Right lung (tissue), 5 donors: ENCODE results near the gene DESI2. TPM values are rescaled to one million over a fixed set of nuclear protein-coding genes. Genes with fewer than 3 reads are reported as not detected.
"Not testable (repeated sequence)": the region's sequence is repeated elsewhere in the genome, so short reads cannot be mapped to it uniquely, and the experiment has no call there.

Source experiments
- DNase-seq, 2 donors: peaks; one replicate each; pipeline ENCODE4 v3.0.0-alpha.2; 2013
- polyA plus RNA-seq, 5 donors: library from polyadenylated mRNA; unstranded; fragments of 120-200 nt; gene quantifications; one replicate each; pipeline versions ENCODE4 v1.2.1 to v1.2.3, GENCODE V29; 2013; ENCODE audit warnings: inconsistent platforms in 1 of 5, low replicate concordance in 1 of 5; ENCODE audit not compliant: insufficient read length in 5 of 5, insufficient read depth in 1 of 5

Gene DESI2
- polyA plus RNA-seq, 5 donors, result 57.7 to 76.0 (median 71.0) TPM

DNA sequence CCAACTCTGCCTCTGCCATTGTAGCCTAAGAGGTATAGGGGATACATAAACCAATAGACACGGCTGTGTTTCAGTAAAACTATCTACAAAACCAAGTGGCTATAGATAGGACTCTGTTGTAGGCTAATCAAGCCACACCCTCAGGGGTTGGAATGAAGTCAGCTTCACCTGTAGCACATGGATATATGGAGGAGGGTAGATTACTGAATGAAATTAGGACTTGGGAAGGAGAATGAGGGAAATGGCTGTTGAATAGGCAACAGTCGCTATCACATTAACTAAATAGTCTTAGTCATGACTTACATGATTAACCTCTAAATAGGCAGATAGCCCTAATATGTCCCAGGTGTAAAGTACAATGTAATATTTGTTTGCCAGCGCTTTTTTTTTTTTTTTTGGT lies 49.7 kb downstream of the DESI2 start:
- DNase-seq, result no peak

DNA sequence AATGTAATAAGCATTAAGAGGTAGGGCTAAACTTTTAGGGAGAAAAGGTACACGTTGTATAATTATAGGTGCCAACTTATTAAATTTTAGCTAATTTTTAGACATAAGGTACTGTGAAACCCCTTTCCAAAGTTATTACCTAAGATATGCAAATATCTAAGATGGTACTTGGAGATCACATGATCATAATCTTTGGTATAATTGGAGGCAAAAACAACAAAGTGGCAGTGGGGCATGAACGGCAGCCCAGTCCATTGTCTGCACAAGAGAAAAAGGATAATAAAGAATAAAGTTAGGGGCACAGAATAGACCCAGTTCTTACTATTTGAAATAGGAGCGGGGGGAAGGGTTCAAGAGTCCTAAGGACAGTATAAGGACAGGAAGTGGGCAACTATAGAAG lies 51.2 kb downstream of the DESI2 start:
- DNase-seq, result no peak

DNA sequence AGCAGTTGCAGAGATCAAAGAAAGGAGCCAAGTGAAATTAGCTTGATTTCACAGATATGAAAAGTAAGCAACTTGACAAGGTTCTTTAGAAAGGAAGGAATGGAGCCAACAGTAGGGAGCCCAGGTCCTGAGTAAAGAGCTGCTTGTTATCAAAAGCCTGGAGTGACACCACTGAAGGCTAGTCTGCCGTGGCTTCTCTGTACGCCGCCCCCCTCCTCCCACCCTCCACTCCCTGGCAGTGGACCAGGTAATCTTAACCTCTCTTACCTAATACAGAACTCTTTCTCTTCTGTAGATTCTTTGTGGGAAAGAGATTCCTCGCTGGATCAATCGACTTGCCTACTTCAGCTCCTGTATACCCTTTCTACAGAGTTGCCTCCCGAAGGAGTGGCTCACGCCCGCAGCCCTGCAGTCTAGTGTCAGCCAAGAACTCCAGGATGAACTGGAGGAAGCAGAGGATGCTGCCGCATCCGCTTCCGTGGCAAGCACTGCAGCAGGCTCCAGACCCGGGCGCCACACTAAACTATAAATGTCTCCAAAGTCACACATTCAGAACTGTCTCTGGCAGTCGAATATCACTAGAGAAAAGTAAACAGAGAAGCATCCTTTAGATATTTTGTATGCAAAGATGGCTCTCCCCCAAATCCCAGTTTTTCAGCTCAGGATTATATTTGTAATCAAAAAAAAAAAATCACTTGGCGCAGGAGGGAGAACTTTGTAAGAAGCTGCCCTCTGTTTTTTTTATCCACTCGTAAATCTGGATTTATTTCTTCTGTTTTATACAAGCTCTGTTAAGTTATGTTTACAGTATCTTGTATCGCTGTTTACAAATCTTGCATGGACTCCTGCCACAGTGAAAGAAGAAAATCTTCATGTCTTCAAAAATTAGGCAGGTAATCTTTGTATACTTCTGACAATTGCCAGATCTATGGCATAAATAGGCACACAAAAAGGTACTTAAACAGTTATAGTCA lies 52.6 kb downstream of the DESI2 start:
- DNase-seq, result peak; percentile 52 to 57

DNA sequence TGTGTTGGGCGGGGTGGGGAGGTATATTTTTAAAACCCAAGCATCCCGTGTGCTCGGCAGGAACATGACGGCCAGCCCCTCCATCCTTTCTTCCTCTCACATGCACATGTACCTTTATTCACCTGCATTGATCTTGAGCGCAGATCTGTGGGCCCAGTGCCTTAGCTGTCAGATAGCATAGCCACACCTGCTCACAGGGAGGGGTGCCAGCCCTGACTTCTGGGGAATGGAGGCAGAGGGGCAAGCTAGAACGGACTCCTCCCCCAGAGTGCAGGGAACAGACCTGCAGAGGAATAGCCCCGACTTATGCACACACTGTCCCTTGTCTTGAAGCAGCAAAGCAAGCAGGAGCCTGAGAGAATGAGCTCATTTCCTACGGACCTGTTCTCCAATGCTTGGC lies 56.1 kb downstream of the DESI2 start:
- DNase-seq, result no peak

DNA sequence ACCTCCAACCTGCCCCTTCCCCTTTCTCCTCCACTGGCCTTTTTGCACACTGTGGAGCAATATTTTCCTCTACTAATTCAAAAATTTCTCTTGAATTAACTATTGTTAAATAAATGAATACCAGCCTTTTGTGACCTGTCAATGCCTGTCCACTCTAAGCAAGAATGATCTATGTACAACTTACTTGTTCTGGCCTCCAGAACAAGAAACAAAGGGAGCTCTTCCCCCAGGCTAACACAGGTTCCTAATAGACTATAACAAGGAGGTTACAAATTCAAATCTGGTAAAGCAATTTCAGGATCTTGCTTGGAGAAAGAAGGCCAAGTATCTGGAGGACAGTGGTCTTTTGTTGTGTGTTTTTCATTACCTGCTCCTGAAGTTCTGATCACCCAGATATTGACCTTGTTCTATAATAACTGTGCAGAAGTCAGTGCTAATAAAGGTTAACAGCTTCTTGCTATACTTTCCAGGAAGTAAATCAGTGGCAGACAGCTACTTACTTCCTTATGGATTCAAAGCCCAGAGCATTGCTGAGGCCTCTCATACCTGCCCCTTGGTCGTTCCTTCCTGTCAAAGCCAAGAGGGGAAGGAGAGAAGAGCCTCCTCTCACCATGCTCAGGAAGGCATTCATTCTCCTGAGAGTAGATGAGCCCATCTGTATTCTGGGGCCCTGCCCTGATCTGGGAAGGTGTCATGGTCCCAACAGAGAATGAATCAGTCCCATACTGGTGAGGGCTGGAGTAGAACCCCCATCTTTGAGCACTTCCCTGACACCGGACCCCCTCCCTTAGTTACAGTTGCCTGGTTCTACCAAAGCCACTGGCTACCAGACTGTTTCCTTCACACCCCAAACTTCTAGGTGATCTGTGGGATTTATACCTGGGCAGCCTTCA lies 56.8 kb downstream of the DESI2 start:
- no peak for DNase-seq

DNA sequence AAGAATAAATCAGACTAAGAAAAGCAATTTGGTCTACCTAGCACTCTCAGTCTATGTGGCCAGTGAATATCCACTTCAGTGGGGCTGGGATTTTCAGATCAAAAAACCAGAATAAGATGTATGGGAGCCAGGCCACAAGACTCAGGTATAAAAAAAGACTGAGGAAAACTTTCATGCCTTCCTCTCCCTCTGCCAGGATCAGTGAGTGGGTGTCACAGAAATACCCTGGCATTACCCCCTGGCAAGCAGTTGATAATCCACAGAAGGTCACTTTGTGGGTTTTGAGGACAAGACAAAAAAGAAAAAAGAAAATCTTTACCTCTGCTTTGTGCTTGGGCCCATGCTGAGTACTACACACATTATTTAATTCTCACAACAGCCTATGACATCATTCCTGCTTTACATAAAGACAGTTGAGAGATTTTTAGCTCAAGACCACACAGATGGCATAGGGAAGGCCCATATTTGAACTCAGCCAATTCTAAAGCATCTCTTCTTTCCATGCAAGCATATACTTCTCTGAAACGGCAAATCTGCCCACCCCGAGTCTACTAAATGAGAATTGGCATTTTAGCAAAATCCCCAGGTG lies 57.6 kb downstream of the DESI2 start:
- no peak for DNase-seq

DNA sequence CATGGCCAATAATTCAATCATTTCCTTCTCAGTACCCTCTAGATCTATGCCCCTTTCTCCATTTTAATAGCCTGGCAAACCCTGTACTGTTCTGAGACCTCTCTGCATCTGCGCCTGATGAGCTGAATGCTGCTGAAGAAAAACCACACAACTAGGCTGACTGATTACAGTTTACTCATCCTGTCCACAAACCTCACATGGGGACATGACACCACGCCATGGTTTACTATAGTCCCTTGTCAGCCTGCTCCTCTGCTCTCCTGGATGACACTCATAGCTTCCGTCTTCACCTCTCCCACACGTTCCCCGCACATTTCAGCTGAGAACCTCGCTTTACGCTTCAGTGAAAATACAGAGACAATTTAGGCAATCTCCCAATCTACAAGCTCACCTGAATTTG lies 59.7 kb downstream of the DESI2 start:
- DNase-seq, result no peak

DNA sequence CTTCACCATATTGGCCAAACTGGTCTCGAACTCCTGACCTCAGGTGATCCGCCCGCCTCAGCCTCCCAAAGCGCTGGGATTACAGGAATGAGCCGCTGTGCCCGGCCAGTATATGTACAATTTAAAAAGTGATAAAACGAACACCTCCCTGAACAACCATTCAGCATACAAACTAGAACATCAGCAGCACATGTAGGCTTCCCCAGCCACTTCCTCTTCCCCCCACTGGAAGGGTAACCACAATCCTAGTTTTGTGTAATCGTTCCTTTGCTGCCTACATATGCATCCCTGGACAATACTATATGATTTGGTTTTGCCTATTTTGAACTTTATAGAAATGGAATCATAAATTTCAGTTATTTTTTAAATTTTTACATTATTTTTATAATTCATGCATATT lies 60.4 kb downstream of the DESI2 start:
- no peak for DNase-seq

DNA sequence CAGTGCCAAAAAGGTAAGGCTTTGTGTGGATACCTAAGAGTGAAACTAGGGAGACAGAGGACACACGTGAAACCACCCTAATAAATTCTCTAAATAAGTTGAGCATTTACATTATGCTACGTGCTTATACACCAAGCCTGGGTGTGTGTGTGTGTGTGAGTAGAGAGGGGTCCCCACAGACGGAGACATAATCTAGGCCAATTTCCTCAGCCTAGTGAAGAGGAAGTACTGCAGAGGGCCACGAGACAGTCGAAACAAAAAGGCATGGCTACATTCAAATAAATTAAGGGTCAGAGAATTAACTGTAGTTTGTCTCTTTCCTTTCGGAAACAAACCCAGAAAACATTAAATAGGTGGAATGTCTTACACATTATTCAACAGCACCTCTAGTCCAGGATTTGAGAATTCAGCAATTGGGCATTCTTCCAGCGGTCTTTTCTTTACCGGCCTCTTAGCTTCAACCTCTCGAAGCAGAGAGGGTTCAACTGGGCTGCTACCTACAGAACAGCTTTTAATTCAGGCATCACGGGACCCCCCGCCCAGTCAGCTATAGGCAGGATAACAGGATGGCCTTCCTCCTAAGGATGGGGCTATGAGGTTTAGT lies 75.0 kb downstream of the DESI2 start:
- DNase-seq, result peak in 1 of 2 donors; percentile 23

DNA sequence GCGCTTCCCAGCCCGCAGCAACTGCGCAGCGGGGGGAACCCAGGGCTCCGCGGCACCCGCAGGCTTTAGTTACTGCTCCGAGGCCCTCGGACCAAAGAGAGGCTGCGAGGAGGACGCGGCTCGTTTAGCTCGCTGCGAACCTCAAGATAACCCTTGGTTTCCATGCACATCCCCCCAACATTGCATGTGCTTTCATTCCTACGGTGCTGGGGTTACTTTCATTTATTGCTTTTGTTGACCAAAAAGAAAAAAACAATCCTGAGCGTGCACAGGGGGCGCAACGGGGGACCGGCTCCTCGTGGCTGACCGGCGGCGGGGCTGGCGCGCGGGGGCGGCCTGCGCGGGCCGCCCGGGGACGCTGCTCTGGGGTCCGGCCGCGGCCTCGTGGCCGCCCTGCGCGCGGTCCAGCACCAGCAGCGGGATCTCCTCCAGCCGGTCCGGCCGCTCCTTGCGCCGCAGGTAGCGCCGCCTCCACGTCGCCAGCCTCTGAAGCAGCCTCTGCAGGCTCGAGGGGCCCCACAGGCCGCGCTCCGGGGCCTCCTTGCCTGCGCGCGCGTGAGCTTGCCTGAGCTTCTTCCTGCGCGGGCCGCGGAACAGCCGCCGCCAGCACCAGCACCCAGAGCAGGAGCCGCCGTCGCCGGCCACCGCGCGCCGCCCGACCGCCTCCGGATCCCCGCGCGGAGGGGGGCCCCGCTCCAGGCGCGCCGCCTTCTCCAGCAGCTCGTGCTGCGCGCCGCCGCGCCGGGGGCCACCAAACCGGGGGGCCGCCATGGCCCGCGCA lies 77.4 kb downstream of the DESI2 start:
- DNase-seq, result peak; percentile 57

DNA sequence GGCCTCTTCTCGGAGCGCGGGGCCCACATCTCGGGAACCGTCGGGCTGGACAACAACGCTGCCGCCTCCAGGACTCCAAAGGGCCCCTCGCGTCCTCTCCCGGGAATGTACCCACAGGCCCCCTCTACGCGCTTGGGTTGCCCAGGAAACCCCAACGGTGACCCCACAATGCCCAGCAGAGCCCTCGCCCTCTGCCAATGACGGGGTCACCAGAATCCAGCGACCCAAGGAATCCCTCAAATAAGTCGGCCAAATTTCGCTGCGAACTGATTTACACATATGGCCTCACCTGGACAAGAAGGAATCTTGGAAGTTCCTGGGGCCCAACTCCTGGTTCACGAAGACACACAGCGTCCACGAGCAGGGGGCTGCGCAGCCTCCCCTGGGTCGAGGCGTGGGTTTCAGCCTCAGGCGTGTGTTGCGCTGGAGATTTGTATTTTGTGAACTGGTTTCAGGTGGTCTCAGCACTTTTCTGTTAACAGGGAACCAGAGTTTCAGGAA lies 78.1 kb downstream of the DESI2 start:
- peak in 1 of 2 donors; percentile 8 for DNase-seq

DNA sequence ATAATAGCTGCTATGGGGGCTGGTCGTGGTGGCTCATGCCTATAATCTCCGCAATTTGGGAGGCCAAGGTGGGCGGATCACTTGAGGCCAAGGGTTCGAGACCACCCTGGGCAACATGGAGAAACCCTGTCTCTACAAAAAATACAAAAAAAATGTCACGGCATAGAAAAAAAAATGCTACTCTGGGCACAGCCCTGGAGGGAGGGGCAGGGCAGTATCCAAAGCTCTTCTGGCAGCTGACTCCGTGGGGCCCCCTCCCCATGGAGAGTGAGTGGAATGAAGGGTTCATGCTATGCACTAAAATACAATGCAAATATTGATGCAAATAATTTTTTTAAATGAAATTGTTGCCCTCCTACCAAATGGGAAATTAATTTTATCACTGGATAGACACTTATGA lies 78.7 kb downstream of the DESI2 start:
- DNase-seq, result no peak

DNA sequence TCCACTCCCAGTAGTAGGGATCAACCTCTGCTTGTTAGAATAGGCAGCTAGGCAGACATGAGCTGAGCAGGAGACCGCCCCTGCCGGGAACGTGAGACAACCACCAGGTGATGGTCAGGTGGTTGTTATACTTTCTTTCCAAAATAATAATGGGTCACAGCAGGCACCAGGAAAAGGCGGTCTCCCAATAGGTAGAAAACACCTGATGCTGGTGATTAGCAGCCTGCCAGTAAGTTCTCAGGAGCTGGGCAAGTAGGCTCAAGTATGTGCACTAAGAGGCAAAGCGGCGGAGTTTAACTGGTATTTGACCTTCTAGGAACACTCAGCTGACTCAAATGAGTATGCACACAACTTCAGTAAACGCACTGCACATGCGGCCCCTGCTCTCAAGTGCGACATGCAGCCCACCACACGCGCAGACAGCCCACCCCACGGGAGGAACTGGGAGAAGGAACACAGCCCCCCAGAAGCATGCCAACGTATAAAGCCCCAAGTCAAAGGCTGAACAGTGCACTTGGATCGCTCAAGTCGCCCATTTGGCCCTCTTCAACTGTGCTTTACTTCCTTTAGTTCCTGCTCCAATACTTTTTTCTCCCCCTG lies 80.0 kb downstream of the DESI2 start:
- peak in 1 of 2 donors; percentile 23 for DNase-seq

DNA sequence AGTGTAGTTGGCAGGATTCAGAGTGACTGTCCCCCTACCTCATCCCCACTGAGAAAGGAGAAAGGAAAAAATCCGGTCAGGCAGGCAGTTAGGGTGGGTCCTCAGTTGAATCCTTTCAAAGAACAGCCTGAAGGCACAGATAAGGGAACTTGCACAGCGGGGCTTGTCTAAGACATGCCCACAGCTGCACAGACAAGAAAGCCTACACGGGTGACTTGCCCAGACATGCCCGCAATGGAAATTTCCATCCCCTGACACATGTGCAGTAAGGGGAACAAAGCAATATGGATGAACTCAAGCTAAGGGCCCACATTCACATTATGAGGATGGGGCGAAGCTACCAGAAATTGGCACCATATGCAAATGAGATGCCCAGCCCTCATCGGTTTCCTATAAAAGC lies 82.5 kb downstream of the DESI2 start:
- DNase-seq, result no peak

DNA sequence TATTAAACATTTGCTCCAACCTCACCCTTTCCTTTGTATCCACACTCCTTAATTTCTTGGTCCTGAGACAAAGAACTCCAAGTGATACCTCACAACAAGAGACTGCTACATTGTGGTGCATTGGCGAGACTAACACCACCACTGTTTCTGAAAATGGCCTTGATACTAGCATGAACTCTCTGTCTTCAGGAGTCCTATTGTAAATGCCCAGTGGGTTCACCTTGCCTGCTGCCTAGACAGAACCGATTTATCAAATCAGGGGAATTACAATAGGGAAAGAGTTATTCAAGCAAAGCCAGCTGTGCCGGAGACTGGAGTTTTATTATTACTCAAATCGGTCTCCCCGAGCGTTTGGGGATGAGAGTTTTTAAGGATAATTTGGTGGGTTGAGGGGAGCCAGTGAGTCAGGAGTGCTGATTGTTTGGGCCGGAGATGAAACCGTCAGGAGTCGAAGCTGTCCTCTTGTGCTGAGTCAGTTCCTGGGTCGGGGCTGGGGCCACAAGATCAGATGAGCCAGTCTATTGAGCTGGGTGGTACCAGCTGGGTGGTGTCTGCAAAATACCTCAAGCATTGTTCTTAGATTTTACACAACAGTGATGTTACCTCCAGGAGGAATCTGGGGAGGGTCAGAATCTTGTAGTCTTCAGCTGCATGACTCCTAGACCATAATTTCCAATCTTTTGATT lies 83.1 kb downstream of the DESI2 start:
- DNase-seq, result no peak

DNA sequence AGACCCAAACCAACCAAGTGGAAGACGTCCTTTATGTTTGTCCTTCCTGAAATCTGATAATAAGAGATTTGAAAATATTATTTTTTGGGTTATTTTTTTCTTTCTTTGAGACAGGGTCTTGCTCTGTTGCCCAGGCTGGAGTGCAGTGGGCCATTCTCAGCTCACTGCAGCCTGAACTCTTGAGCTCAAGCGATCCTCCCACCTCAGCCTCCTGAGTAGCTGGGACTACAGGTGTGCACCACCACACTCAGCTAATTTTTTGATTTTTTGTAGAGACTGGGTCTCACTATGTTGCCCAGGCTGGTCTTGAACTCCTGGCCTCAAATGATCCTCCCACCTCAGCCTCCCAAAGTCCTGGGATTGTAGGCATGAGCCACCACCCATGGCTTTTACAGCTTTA lies 86.2 kb downstream of the DESI2 start:
- DNase-seq, result not testable (repeated sequence)

DNA sequence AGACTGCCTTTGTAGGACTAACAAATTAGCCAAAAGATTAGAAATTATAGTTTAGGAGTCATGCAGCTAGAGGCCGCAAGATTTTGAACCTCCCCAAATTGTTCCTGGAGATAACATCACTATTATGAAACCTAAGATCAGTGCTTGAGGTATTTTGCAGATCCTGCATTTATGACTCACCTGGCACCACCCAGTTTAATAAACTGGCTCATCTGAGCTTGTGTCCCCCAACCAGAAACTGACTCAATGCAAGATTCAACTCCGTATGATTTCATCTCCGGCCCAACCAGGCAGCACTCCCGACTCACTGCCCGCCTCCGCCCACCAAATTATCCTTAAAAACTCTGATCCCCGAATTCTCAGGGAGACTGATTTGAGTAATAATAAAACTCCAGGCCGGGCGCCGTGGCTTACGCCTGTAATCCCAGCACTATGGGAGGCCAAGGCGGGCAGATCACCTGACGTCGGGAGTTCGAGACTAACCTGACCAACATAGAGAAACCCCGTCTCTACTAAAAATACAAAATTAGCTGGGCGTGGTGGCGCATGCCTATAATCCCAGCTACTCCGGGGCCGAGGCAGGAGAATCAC lies 87.2 kb downstream of the DESI2 start:
- DNase-seq, result not testable (repeated sequence)

DNA sequence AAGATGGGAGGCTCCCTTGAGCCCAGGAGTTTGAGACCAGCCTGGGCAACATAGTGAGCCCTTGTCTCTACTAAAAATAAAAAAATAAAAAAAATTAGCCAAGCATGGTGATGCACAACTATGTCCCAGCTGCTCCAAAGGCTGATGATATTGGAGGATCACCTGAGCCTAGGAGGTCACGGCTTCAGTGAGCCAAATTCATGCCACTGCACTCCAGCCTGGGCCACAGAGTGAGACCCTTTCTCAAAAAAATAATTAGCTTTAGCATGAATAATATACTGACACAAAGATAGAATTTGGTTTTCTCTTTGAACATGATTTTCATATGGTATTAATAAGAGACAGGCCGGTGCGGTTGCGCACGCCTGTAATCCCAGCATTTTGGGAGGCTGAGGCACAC lies 88.8 kb downstream of the DESI2 start:
- no peak for DNase-seq
